Gastrocnemius medialis (tissue), 4 donors: ENCODE data around the gene CARD9.

Experiments
- POLR2A ChIP-seq, 2 donors: fragments of 450-650 bp; IDR thresholded peaks; one replicate each; pipeline ENCODE4 v1.6.1; 2017; ENCODE audit warnings: antibody characterized with exemption in 2 of 2, mild to moderate bottlenecking in 2 of 2, moderate library complexity in 2 of 2
- TF ChIP-seq, protein P1 (sequence below), 5 experiments: fragments of 450-650 bp in 3 of 5; fragments of 200-600 bp in 2 of 5; sonication (generic) in 2 of 5; IDR thresholded peaks in 4 of 5; conservative IDR thresholded peaks in 1 of 5; 1 replicate in 4 of 5; 2 replicates in 1 of 5; pipeline ENCODE4 v1.5.1; 2016 to 2019; ENCODE audit warnings: antibody characterized with exemption in 5 of 5, mild to moderate bottlenecking in 3 of 5, moderate library complexity in 3 of 5

DNA sequence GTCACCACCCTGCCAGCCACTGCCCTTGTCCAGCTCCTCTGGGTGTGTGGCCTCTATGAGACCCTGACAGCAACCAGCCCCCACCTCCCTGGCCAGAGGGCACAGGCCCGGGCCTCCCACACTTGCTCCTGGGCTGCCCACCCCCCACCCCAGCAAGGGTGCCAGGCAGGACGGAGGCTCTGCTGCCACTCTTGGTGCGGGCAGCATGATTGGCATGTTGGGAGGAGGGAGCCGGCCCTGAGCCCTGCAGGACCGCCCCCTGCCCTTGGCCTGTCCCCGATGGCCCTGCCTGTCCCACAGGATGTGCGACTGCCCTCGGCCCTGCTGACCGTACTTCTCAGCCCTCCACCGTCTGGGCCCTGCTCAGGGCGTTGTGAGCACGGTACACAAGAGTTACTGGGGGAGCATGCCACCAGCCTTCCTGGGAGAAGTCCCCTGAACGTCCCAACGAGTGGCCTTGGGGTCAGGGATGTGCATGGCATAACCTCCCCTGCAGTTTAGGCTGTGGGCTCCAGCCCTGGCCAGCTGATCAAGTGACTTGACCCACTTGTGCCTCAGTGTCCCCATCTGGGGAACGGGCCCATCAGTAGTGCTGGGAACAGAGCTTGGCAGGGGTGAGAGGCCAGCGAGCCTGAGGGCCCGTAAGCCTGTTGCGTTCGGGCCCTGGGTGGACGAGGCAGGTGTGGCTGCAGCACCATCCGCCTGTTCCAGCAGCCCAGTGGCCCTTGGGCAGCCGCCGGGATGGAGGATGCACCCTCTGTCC lies 30.2 kb downstream of the CARD9 start:
- TF ChIP-seq, protein P1, sequence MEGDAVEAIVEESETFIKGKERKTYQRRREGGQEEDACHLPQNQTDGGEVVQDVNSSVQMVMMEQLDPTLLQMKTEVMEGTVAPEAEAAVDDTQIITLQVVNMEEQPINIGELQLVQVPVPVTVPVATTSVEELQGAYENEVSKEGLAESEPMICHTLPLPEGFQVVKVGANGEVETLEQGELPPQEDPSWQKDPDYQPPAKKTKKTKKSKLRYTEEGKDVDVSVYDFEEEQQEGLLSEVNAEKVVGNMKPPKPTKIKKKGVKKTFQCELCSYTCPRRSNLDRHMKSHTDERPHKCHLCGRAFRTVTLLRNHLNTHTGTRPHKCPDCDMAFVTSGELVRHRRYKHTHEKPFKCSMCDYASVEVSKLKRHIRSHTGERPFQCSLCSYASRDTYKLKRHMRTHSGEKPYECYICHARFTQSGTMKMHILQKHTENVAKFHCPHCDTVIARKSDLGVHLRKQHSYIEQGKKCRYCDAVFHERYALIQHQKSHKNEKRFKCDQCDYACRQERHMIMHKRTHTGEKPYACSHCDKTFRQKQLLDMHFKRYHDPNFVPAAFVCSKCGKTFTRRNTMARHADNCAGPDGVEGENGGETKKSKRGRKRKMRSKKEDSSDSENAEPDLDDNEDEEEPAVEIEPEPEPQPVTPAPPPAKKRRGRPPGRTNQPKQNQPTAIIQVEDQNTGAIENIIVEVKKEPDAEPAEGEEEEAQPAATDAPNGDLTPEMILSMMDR (IDR thresholded peaks at IDR 0.05 in 4 of 5, conservative IDR thresholded peaks at IDR 0.05 in 1 of 5): no peak
- no peak for TF ChIP-seq POLR2A (IDR thresholded peaks at IDR 0.05)
